GM18951 (cell line): Measurements from ENCODE around the gene TAF1A.
"Not testable (repeated sequence)": the region's sequence is repeated elsewhere in the genome, so short reads cannot be mapped to it uniquely, and the experiment has no call there.

Source experiments
- POLR2A ChIP-seq: IDR thresholded peaks from 4 replicates; pipeline ENCODE4 v1.6.1; 2011; ENCODE audit warnings: mild to moderate bottlenecking; ENCODE audit not compliant: insufficient read length, insufficient read depth; ENCODE audit errors: extremely low read depth
- in situ Hi-C: fragments of 300-500 bp; cut with MboI; formaldehyde crosslinking; loops from one replicate; pipeline ENCODE4 v1.12.0; 2022; ENCODE audit warnings: low sequenced_read_pairs, mixed read lengths, inconsistent platforms; ENCODE audit not compliant: unreplicated experiment

Gene TAF1A

DNA sequence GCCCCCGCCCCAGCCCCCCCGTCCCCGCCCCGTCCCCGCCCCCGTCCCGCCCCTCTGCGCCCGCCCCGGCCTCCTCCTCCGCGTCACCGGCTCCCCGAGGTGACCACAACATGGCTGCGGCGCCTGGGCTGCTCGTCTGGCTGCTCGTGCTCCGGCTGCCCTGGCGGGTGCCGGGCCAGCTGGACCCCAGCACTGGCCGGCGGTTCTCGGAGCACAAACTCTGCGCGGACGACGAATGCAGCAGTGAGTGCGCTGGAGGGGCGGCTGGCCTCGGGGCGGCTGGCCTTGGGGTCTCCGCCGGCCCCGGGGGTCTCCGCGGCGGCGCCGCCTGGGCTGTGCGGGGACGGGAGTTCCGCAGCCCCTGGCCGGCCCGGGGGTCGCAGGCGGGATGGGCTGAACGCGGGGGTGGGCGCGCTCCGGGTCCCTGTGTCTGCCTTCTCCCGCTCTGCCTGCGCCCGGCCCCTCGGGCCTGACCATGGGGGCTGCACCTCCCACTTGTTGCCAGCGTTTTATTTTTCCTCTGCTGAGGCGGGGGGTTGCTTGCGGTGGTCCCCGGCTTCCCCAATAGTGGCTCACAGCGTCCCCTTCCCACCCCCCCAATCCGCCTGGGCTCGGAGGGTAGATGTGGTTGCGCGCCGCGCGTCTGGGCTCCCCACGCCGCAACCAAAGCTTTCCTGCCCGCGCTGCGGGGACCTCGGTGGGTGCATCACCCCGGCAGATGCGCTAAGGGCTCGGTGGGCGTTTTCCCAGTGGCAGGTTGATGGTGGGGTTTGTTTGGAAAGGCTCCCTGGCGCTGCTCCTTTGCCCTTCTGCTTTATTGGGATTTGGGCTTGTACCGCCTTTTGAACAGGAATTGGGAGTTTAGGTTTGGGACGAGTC is 28.5 kb upstream of the TAF1A start, which contains the start of gene MIA3:
Gene MIA3, plus strand, starts transcription at position 97 of the 879 bp plus-strand sequence. Its CDS starts 14 bp downstream, at position 111.
- in situ Hi-C loops = no loop called here
- TF ChIP-seq POLR2A = peak; percentile 74

DNA sequence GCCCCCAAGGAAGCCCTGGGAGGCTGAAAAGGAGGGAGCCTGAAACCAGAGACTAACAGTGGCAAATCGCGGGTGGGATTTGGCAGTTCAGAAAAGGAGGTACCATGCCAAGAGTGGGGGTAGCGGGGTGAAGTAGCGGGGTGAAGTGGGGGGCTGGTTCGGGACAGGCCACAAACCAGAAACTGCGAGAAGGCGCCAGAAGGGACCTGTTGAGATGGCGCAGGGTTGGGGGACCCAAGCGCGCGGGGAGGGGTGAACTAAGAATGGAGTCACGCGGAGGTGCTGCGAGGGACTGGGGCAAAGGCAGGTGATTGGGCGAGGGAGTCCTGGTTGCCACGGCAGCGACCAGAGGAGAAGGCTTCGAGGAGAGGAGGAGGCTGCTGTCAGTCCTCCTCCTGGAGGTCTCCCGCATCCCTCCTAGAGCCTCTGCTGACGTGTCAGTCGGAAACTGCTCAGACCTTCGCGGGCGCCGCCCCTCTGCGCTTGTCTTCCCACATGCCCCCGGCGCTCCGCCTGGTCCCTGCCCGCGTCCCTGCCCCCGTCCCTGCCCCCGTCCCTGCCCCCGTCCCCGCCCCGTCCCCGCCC is 27.7 kb upstream of the TAF1A start:
- in situ Hi-C loops = no loop called here
- peak; percentile 56 for TF ChIP-seq POLR2A

DNA sequence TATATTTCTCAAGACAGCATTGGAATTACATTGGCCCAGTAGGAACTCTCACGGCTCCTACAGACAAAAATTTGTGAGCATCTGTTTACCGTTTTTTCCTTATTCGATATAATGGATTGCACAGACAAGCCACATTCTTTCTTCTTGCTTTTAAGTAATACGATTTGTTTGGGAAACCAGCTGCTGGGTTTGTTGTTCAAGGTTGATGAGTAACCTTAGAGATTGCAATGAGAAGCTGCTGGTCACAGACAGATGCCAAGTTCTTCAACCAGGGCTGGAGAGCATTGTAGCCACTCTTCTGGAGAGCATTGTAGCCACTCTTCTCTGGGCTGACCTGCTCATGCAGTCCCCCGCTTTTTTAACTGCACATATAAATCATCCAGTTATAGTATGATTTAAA is 26.8 kb upstream of the TAF1A start:
- TF ChIP-seq POLR2A = no peak

DNA sequence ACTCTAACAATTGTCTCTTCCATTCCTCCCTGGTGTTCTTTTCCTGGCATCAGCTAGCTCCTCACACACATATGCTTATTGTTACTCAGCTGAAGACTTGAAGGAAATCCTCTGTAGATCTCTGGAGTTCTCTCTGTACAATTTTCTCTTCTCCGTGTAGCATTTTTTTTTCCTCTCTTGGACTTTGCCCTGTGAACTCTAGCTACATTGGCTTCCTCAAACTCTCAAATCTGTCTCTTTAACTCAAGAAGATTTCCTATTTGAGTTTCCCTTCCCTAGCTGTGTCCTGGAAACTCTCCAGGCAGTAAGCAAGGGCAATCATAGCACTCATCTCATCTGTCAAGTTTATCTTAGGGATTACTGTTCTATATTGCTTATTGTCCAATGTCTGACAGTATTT is 23.9 kb upstream of the TAF1A start:
- TF ChIP-seq POLR2A = no peak
- in situ Hi-C loops = no loop called here

More for the DNA sequence above, 26.8 kb upstream of the TAF1A start:
- in situ Hi-C loops = no loop called here

DNA sequence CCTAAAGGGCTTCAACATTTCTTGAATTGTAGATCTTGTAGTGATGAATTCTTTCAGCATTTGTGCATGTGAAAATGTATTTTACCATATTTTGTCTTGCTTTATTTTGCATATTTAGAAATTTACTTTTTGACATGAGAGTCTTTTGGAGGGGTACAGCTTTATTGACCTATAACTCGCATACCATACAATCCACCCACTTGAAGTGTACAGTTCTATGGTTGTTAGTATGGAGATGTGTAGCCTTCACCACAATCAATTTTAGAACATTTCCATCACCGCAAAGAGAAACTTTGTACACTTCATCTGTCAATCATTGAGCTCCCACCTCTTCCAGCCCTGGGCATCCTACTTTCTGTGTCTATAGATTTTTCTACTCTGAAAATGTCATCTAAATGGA is 21.0 kb upstream of the TAF1A start:
- TF ChIP-seq POLR2A = no peak
- in situ Hi-C loops = no loop called here

DNA sequence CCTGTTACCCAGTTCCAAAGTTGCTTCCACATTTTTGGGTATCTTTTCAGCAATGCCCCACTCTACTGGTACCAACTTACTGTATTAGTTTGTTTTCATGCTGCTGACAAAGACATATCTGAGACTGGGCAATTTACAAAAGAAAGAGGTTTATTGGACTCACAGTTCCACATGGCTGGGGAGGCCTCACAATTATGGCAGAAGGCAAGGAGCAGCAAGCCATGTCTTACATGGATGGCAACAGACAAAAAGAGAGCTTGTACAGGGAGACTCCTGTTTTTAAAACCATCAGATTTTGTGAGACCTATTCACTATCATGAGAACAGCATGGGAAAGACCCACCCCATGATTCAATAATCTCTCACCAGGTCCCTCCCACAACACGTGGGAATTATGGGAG is 19.4 kb upstream of the TAF1A start:
- in situ Hi-C loops = not testable (repeated sequence)

DNA sequence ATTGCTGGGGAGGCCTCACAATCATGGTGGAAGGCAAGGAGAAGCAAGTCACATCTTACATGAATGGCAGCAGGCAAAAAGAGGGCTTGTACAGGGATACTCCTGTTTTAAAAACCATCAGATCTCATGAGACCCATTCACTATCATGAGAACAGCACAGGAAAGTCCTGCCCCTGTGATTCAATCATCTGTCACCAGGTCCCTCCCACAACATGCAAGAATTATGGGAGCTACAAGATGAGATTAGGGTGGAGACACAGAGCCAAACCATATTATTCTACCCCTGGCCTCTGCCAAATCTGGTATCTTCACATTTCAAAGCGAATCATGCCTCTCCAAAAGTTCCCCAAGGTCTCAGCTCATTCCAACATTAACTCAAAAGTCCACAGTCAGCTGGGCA is 17.0 kb upstream of the TAF1A start:
- TF ChIP-seq POLR2A = no peak

DNA sequence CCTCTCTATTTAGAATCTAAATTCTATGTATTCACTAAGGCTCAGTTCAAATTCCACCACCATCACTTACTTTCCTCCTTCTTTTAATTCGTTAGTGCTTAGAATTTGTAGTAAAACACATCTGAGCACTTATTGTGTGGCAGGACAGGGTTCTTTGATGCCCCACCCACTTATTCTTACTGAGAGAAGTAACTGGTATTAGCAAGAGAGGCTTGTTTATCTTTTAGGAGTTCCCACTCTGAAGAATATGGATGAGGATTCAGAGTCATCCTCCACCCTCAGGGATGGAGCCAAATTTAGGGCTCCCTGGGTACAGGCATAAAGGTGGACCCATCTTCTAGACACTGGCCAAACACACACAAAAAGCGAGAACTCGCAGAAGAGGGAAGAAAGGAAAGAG is 11.5 kb upstream of the TAF1A start:
- no peak for TF ChIP-seq POLR2A
- in situ Hi-C loops = no loop called here

More for the DNA sequence above, 17.0 kb upstream of the TAF1A start:
- in situ Hi-C loops = no loop called here

DNA sequence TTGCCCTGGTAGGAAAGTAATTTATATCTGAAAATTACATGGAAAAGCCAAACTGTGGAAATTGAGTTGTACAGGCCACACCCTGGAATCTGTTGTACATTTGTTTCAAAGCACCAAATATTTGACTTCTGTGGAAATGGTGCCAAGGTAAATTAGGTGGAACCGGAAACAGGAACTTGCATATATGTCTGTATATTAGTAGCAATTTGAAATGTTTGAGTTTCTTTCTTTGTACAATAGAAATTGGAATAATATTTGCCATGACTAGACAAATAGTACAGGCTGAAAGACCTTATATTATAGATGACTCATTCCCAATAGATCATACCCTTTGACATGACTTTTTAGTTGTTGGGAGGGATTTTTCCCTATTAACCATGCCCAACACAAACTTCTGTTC is 10.5 kb upstream of the TAF1A start:
- in situ Hi-C loops = no loop called here
- no peak for TF ChIP-seq POLR2A

DNA sequence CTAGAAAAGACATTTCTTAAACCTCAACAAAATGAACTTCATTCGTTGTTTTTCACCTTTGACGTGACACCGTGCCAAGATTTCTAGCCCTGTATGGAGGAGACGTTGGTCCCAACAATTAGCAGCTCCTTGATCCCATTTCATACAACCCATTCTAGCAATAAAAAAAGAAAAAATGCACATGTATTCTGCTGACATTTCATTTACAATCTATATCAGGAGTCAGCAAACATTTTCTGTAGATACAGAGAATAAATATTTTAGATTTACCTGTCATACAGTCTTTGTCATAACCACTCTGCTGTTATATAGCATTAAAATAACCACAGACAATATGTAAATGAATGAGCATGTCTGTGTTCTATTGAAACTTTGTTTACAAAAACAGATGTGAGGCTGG is 7.0 kb upstream of the TAF1A start:
- in situ Hi-C loops = no loop called here
- no peak for TF ChIP-seq POLR2A

DNA sequence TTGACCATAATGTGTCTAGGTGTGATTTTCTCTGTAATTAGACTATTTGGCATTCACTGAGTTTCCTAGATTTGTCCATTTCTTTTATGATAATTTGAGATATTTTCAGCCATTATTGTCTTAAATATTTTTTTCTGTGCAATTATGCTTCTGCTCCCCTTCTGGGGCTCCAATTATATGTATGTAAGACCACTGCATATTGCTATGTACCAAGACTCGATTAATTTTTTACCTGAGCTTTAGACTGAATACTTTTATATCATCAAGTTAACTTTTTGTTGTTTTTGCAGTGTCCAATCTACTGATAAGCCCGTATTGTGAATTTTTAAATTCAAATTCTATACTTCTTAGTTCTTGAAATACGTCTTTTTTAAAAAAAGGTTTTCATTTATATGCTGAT is 5.1 kb upstream of the TAF1A start:
- TF ChIP-seq POLR2A = no peak
- in situ Hi-C loops = no loop called here

DNA sequence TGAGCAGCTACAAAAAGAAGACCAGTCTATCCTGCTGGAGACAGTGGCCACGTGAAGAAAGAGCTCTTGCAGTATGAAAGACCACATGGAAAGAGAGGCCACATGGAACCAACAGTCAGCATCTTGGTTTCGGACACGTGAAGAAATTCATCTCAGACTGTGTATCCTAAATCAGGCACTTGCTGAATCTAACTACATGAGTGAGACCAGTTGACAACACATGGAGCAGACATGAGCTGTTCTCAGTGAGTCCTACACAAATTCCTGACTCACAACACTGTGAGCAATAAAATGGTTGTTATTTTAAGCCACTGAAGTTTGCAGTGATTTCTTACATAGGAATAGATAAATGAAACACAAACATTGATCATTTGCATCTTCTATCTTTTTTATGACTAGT is 2.4 kb upstream of the TAF1A start:
- TF ChIP-seq POLR2A = no peak
- in situ Hi-C loops = no loop called here

DNA sequence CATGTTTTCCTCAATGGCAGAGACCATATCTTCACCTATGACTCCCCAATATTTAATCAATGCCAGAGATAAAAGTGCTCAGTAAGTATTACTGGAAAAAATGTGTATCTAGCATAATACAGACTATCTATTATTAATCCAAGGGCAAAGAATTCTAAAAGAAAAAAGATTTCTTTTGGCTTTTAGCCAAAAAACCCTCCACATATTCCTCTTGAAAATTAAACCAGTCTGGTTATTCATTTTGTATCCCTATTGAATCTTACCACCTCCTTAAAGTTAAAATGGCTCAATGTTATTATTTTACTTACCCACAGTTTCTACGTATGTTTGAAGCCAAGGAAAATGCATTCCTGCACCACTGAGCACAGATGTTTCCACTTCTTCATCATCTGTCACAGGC is 1.6 kb downstream of the TAF1A start:
- in situ Hi-C loops = no loop called here
- TF ChIP-seq POLR2A = no peak

DNA sequence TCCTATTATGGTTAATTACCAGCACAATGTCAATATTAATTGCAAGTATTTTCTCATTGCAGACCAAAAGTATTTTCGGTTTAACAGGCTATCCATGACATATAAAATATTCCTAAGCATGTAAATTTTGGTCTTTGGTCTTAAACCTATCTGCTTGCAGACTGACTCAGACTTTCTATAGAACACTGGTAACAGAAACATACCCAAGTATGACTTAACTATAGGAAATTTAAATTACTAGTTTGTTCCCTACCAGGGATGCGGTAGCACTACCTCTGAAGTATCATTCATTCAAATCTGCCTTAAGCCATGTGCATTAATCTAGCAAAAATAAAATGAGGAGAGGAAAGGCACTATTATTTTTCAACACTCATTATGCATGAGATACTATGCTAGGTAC is 2.9 kb downstream of the TAF1A start:
- in situ Hi-C loops = no loop called here

More for the DNA sequence above, 2.9 kb downstream of the TAF1A start:
- no peak for TF ChIP-seq POLR2A
